Coronary artery (tissue), 2 donors: Measurements from ENCODE around the gene CD63.

Experiments
- DNase-seq: peaks from one replicate; pipeline ENCODE4 v3.0.0-alpha.2; 2017; ENCODE audit warnings: low spot score
- H3K27ac ChIP-seq, 2 donors: fragments of 200-600 bp; sonication (generic); one replicate each; pipeline ENCODE4 v1.5.1; 2016 to 2019
- H3K4me3 ChIP-seq: fragments of 200-600 bp; sonication (generic); 2 replicates; pipeline ENCODE4 v1.5.1; 2016; ENCODE audit warnings: mild to moderate bottlenecking, moderate library complexity
- CTCF ChIP-seq: fragments of 200-600 bp; sonication (generic); IDR thresholded peaks from one replicate; pipeline ENCODE4 v1.5.1; 2019; ENCODE audit warnings: antibody characterized with exemption

CD63 gene

GRCh38 chr12:55693323-55694187 lies 35.3 kb downstream of the CD63 start:
- no peak for TF ChIP-seq CTCF
- Histone ChIP-seq H3K27ac (no peak overlapping the region), H3K4me3 (no peak overlapping the region)
- DNase-seq = no peak

- no peak for DNase-seq
- Histone ChIP-seq H3K4me3 (no peak overlapping the region), H3K27ac (no peak overlapping the region)
- TF ChIP-seq CTCF = no peak
Measured at GRCh38 chr12:55692631-55693322, 36.0 kb downstream of the CD63 start.

GRCh38 chr12:55688716-55689655 lies 39.8 kb downstream of the CD63 start:
- TF ChIP-seq CTCF = no peak
- H3K27ac ChIP-seq = no peak overlapping the region
- H3K4me3 ChIP-seq = no peak overlapping the region
- peak; percentile 64 for DNase-seq

- no peak for TF ChIP-seq CTCF
- Histone ChIP-seq H3K4me3 (no peak overlapping the region), H3K27ac (no peak overlapping the region)
- DNase-seq = no peak
Measured at GRCh38 chr12:55687746-55688145, 41.1 kb downstream of the CD63 start.

- Histone ChIP-seq H3K27ac (no peak overlapping the region), H3K4me3 (no peak overlapping the region)
- DNase-seq = no peak
- TF ChIP-seq CTCF = no peak
Measured at GRCh38 chr12:55686366-55687010, 42.3 kb downstream of the CD63 start.

- TF ChIP-seq CTCF = no peak
- no peak for DNase-seq
- H3K27ac ChIP-seq = no peak overlapping the region
- no peak overlapping the region for H3K4me3 ChIP-seq
Measured at GRCh38 chr12:55685671-55686070, 43.1 kb downstream of the CD63 start.
